H9 (cell line): ENCODE data around the gene NHSL2. TPM values are rescaled to one million over a fixed set of nuclear protein-coding genes. Genes with fewer than 3 reads are reported as not detected.

Experiments
- DNase-seq: peaks from one replicate; pipeline ENCODE4 v3.0.0-alpha.2; 2017
- H2AFZ ChIP-seq: one replicate; pipeline ENCODE4 v1.6.1; 2013; ENCODE audit warnings: mild to moderate bottlenecking, low read length, control low read depth, moderate library complexity
- H2AK5ac ChIP-seq: 2 replicates; pipeline ENCODE4 v1.6.1; 2013; ENCODE audit warnings: low read length, control low read depth, mixed read lengths; ENCODE audit not compliant: insufficient read length
- H2BK120ac ChIP-seq: one replicate; pipeline ENCODE4 v1.6.1; 2013; ENCODE audit warnings: low read depth, mild to moderate bottlenecking, low read length, control low read depth, inconsistent platforms; ENCODE audit not compliant: poor library complexity, severe bottlenecking
- H2BK12ac ChIP-seq: 2 replicates; pipeline ENCODE4 v1.6.1; 2013; ENCODE audit warnings: low read length, control low read depth, mixed read lengths, low read depth; ENCODE audit not compliant: insufficient read length
- H2BK15ac ChIP-seq: 2 replicates; pipeline ENCODE4 v1.6.1; 2013; ENCODE audit warnings: low read depth, low read length, control low read depth
- H2BK20ac ChIP-seq: one replicate; pipeline ENCODE4 v1.6.1; 2013; ENCODE audit warnings: low read depth, mild to moderate bottlenecking, low read length, control low read depth, inconsistent platforms; ENCODE audit not compliant: poor library complexity, severe bottlenecking
- H2BK5ac ChIP-seq: 2 replicates; pipeline ENCODE4 v1.6.1; 2013; ENCODE audit warnings: low read length, control low read depth, mixed read lengths; ENCODE audit not compliant: insufficient read length
- H3K14ac ChIP-seq: 2 replicates; pipeline ENCODE4 v1.6.1; 2013; ENCODE audit warnings: low read length, control low read depth; ENCODE audit not compliant: insufficient read depth
- H3K18ac ChIP-seq: 2 replicates; pipeline ENCODE4 v1.6.1; 2013; ENCODE audit warnings: low read depth, mild to moderate bottlenecking, mixed read lengths, low read length, control low read depth; ENCODE audit not compliant: insufficient read length
- H3K23ac ChIP-seq: 2 replicates; pipeline ENCODE4 v1.6.1; 2013; ENCODE audit warnings: low read length, control low read depth, mixed read lengths, low read depth; ENCODE audit not compliant: insufficient read length
- H3K23me2 ChIP-seq: 2 replicates; pipeline ENCODE4 v1.6.1; 2013; ENCODE audit warnings: low read depth, mild to moderate bottlenecking, mixed read lengths, low read length, control low read depth; ENCODE audit not compliant: insufficient read length, poor library complexity, severe bottlenecking
- H3K27ac ChIP-seq: 2 replicates; pipeline ENCODE4 v1.5.1; 2013; ENCODE audit warnings: low read length, control low read depth, mixed read lengths, low read depth; ENCODE audit not compliant: insufficient read length
- H3K27me3 ChIP-seq: 2 replicates; pipeline ENCODE4 v1.6.1; 2013; ENCODE audit warnings: low read length, control low read depth, inconsistent platforms; ENCODE audit not compliant: insufficient read depth
- H3K4ac ChIP-seq: 2 replicates; pipeline ENCODE4 v1.6.1; 2013; ENCODE audit warnings: low read depth, mild to moderate bottlenecking, control low read depth, inconsistent platforms, low read length, moderate library complexity
- H3K4me1 ChIP-seq: 2 replicates; pipeline ENCODE4 v1.6.1; 2013; ENCODE audit warnings: low read length, control low read depth, inconsistent platforms; ENCODE audit not compliant: insufficient read depth
- H3K4me2 ChIP-seq: 2 replicates; pipeline ENCODE4 v1.6.1; 2013; ENCODE audit warnings: low read length, control low read depth, mixed read lengths; ENCODE audit not compliant: insufficient read length, insufficient read depth
- H3K56ac ChIP-seq: 2 replicates; pipeline ENCODE4 v1.6.1; 2013; ENCODE audit warnings: low read depth, mild to moderate bottlenecking, mixed read lengths, low read length, control low read depth; ENCODE audit not compliant: insufficient read length
- H3K79me1 ChIP-seq: 2 replicates; pipeline ENCODE4 v1.6.1; 2013; ENCODE audit warnings: low read depth, mild to moderate bottlenecking, moderate library complexity, low read length, control low read depth, inconsistent platforms; ENCODE audit not compliant: insufficient read depth, poor library complexity, severe bottlenecking
- H3K79me2 ChIP-seq: 2 replicates; pipeline ENCODE4 v1.6.1; 2013; ENCODE audit warnings: low read length, control low read depth, inconsistent platforms; ENCODE audit not compliant: insufficient read depth
- H3K9ac ChIP-seq: 2 replicates; pipeline ENCODE4 v1.6.1; 2013; ENCODE audit warnings: low read length, control low read depth, mixed read lengths; ENCODE audit not compliant: insufficient read length; ENCODE audit errors: extremely low read depth
- H3K9me3 ChIP-seq: one replicate; pipeline ENCODE4 v1.6.1; 2013; ENCODE audit warnings: low read depth, low read length, inconsistent platforms; ENCODE audit not compliant: control insufficient read depth
- H3T11ph ChIP-seq: one replicate; pipeline ENCODE4 v1.6.1; 2013; ENCODE audit warnings: mild to moderate bottlenecking, low read length, control low read depth, inconsistent platforms
- H4K20me1 ChIP-seq: one replicate; pipeline ENCODE4 v1.6.1; 2013; ENCODE audit not compliant: control insufficient read depth, insufficient read length, insufficient read depth
- H4K5ac ChIP-seq: 2 replicates; pipeline ENCODE4 v1.6.1; 2013; ENCODE audit warnings: low read depth, mild to moderate bottlenecking, mixed read lengths, low read length, control low read depth; ENCODE audit not compliant: insufficient read length
- H4K8ac ChIP-seq: replicated peaks from 2 replicates; pipeline ENCODE4 v1.6.1; 2013; ENCODE audit warnings: low read length, control low read depth, mixed read lengths, low read depth; ENCODE audit not compliant: insufficient read length
- H4K91ac ChIP-seq: 2 replicates; pipeline ENCODE4 v1.6.1; 2013; ENCODE audit warnings: low read depth, mild to moderate bottlenecking, moderate library complexity, mixed read lengths, low read length, control low read depth; ENCODE audit not compliant: insufficient read length
- H3K27ac Mint-ChIP-seq, 3 experiments: 2 replicates in 2 of 3; 3 replicates in 1 of 3; pipeline ENCODE4 v1.8.0; 2020 to 2021; ENCODE audit warnings: mixed read lengths in 3 of 3, mild to moderate bottlenecking in 1 of 3, moderate library complexity in 1 of 3
- H3K27me3 Mint-ChIP-seq: 2 replicates; pipeline ENCODE4 v1.8.0; 2021; ENCODE audit warnings: low read depth, mild to moderate bottlenecking, moderate library complexity, mixed read lengths
- H3K36me3 Mint-ChIP-seq, 3 experiments: 2 replicates in 2 of 3; 3 replicates in 1 of 3; pipeline ENCODE4 v1.8.0; 2020 to 2021; ENCODE audit warnings: low read depth in 3 of 3, mixed read lengths in 3 of 3; ENCODE audit not compliant: insufficient read depth in 1 of 3
- H3K4me1 Mint-ChIP-seq, 2 experiments: 2 replicates each; pipeline ENCODE4 v1.8.0; 2020; ENCODE audit warnings: mixed read lengths in 2 of 2
- H3K4me3 Mint-ChIP-seq, 2 experiments: 2 replicates in 1 of 2; 3 replicates in 1 of 2; pipeline ENCODE4 v1.8.0; 2020 to 2021; ENCODE audit warnings: mild to moderate bottlenecking in 2 of 2, mixed read lengths in 2 of 2, moderate library complexity in 1 of 2
- H3K9me3 Mint-ChIP-seq, 2 experiments: 2 replicates in 1 of 2; 3 replicates in 1 of 2; pipeline ENCODE4 v1.8.0; 2020; ENCODE audit warnings: mild to moderate bottlenecking in 2 of 2, mixed read lengths in 2 of 2, moderate library complexity in 1 of 2
- CTCF ChIP-seq: fragments of 200-600 bp; sonication (generic); conservative IDR thresholded peaks from 3 replicates; pipeline ENCODE4 v1.8.0; 2021; ENCODE audit warnings: antibody characterized with exemption, mild to moderate bottlenecking
- WGBS: extraction: QIAGEN DNeasy Blood & Tissue Kit; methylation state at CpG from one replicate; pipeline ENCODE4 v1.1.7; 2013; ENCODE audit warnings: missing lambda C conversion rate, low lambda C conversion rate, mixed read lengths; ENCODE audit not compliant: insufficient read length; ENCODE audit errors: extremely low coverage; 5-methylcytosine and 5-hydroxymethylcytosine counted together
- total RNA-seq: library from RNA; stranded (reverse); gene quantifications from 2 replicates; pipeline ENCODE4 v1.2.1, GENCODE V29; 2021

The NHSL2 gene
- total RNA-seq, 1 experiment from 2014 or later, result 6.4 TPM

DNA sequence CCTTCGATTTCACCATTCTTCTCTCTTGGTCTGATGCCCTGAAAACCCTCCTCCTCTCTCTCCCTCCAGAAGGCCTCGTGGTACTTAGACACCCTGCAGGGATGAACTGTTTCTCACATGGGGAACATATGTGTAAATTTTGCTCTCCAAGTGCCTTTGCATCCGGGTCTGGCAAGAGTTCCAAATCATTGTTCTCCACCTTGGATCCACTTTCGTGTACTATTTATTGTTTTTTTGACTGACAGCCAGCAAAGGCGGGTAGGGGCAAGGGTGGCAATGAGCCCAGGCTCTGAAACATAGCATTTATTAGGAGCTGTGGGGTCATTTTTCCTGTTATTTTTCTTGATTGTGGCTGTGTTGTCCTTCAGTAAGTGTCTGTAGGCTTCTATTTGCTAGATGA is 139.4 kb downstream of the NHSL2 start:
- H3K23ac ChIP-seq, result no peak overlapping the region
- no peak overlapping the region for H3K9ac ChIP-seq
- no peak overlapping the region for H3K27ac Mint-ChIP-seq
- no peak overlapping the region for H2AFZ ChIP-seq
- H3K4me3 Mint-ChIP-seq, result no peak overlapping the region
- DNase-seq, result no peak
- no peak overlapping the region for H3K18ac ChIP-seq
- H2AK5ac ChIP-seq, result no peak overlapping the region
- peaks cover 76% of the 10 kb centered on the region in 2 experiments for H3K9me3 Mint-ChIP-seq
- H4K8ac ChIP-seq, result no peak overlapping the region
- H3K4me1 ChIP-seq, result peaks cover 12% of the 10 kb centered on the region; the same call in 1 of the 2 replicates
- no peaks in the 10 kb centered on the region for H3K23me2 ChIP-seq
- H3K4me1 Mint-ChIP-seq, result peaks cover 51 to 65% of the 10 kb centered on the region in 2 experiments
- H4K5ac ChIP-seq, result no peak overlapping the region
- whole genome bisulfite sequencing, result no CpG with 5 or more reads among the region's 5 CpGs
- H3K79me1 ChIP-seq, result no peaks in the 10 kb centered on the region
- no peak overlapping the region for H3K56ac ChIP-seq
- H2BK120ac ChIP-seq, result no peak overlapping the region
- no peaks in the 10 kb centered on the region for H3K79me2 ChIP-seq
- peaks cover 31% of the 10 kb centered on the region for H3K9me3 ChIP-seq
- H3K14ac ChIP-seq, result no peak overlapping the region
- no peak overlapping the region for H4K91ac ChIP-seq
- no peaks in the 10 kb centered on the region for H3K27me3 ChIP-seq
- H2BK20ac ChIP-seq, result no peak overlapping the region
- no peak overlapping the region for H3K4me2 ChIP-seq
- no peak overlapping the region for H2BK5ac ChIP-seq
- no peak overlapping the region for H2BK15ac ChIP-seq
- no peak overlapping the region for H3K27ac ChIP-seq
- H2BK12ac ChIP-seq, result no peak overlapping the region
- H3K36me3 Mint-ChIP-seq, result peaks cover 6 to 11% (median 7%) of the 10 kb centered on the region in 3 experiments; a peak in 6 of 7 replicates
- no peaks in the 10 kb centered on the region for H4K20me1 ChIP-seq
- no peak overlapping the region for H3K4ac ChIP-seq
- no peak for TF ChIP-seq CTCF
- H3T11ph ChIP-seq, result no peak overlapping the region
- H3K27me3 Mint-ChIP-seq, result peaks cover 2% of the 10 kb centered on the region; the same call in 1 of the 2 replicates
